Stimulated activated CD8-positive, alpha-beta memory T cell treated with anti-CD3 and anti-CD28 coated beads, Interleukin-15, amount 100 ng/mL, for 1 hour (primary cell): Measurements from ENCODE around the gene FBXO15.

Source experiments
- DNase-seq: peaks from one replicate; pipeline ENCODE4 v3.0.0-alpha.2; 2020; ENCODE audit warnings: low read depth

The FBXO15 gene

GRCh38 chr18:74153377-74153776 is 5.7 kb upstream of the FBXO15 start:
- no peak for DNase-seq

GRCh38 chr18:74152857-74153256 is 5.2 kb upstream of the FBXO15 start:
- no peak for DNase-seq

GRCh38 chr18:74152270-74152669 is 4.6 kb upstream of the FBXO15 start:
- no peak for DNase-seq

- no peak for DNase-seq
These were observed 2.2 kb upstream of the FBXO15 start for GRCh38 chr18:74149878-74150277.

- DNase-seq = no peak
These were observed 973 bp upstream of the FBXO15 start for GRCh38 chr18:74148543-74149070.

- DNase-seq = no peak
These were observed 199 bp downstream of the FBXO15 start for GRCh38 chr18:74147491-74147778.

GRCh38 chr18:74146756-74147155 is 878 bp downstream of the FBXO15 start:
- DNase-seq = no peak

- DNase-seq = no peak
These were observed 5.4 kb downstream of the FBXO15 start for GRCh38 chr18:74142252-74142651.

GRCh38 chr18:74141667-74142066 is 6.0 kb downstream of the FBXO15 start:
- DNase-seq = no peak

- DNase-seq = no peak
These were observed 7.1 kb downstream of the FBXO15 start for GRCh38 chr18:74140582-74140981.

- DNase-seq = no peak
These were observed 7.7 kb downstream of the FBXO15 start for GRCh38 chr18:74139888-74140287.

- no peak for DNase-seq
These were observed 8.2 kb downstream of the FBXO15 start for GRCh38 chr18:74139411-74139810.

- no peak for DNase-seq
These were observed 9.6 kb downstream of the FBXO15 start for GRCh38 chr18:74137920-74138538.

GRCh38 chr18:74132201-74132600 is 15.4 kb downstream of the FBXO15 start:
- no peak for DNase-seq

GRCh38 chr18:74131124-74131523 is 16.5 kb downstream of the FBXO15 start:
- no peak for DNase-seq

- DNase-seq = no peak
These were observed 19.5 kb downstream of the FBXO15 start for GRCh38 chr18:74128159-74128558.

GRCh38 chr18:74126684-74127655 is 20.7 kb downstream of the FBXO15 start:
- no peak for DNase-seq

- DNase-seq = no peak
These were observed 23.0 kb downstream of the FBXO15 start for GRCh38 chr18:74124642-74125041.

- DNase-seq = no peak
These were observed 24.4 kb downstream of the FBXO15 start for GRCh38 chr18:74123200-74123599.

- no peak for DNase-seq
These were observed 30.7 kb downstream of the FBXO15 start for GRCh38 chr18:74116633-74117554.

- DNase-seq = no peak
These were observed 32.6 kb downstream of the FBXO15 start for GRCh38 chr18:74115046-74115445.

- no peak for DNase-seq
These were observed 33.5 kb downstream of the FBXO15 start for GRCh38 chr18:74114116-74114515.
